ENCODE results near the gene CISD3. TPM values are rescaled to one million over a fixed set of nuclear protein-coding genes. Genes with fewer than 3 reads are reported as not detected.
A peak's percentile ranks its signal among the peaks of the same experiment; 100 is the strongest.

Gene CISD3
- total and polyA plus RNA-seq, 2 experiments from 2014 or later = 0.94 to 8.9 TPM

GRCh38 chr17:38740806-38741205 is 10.7 kb downstream of the CISD3 start:
- ATAC-seq (no peak), DNase-seq (ENCODE audit: low spot score) (no peak)
- H3F3A ChIP-seq (replicated peaks; ENCODE audit: low read depth) = 0 out of 2 replicates have a peak, but pooled peaks cover 7% of the 10 kb centered on the region
- H3K4me3 ChIP-seq = no peak overlapping the region
- peaks cover 24% of the 10 kb centered on the region for H3K4me1 ChIP-seq (ENCODE audit: insufficient read depth)
- H3K9me2 ChIP-seq (ENCODE audit: insufficient read depth) = no peaks in the 10 kb centered on the region
- Mint-ChIP-seq H3K27me3 (ENCODE audit: insufficient read depth, low read depth, poor library complexity) (peaks cover 33% of the 10 kb centered on the region), H3K27ac (0 out of 2 replicates have a peak overlapping the region, but pooled peaks have one; percentile 67), H3K9me3 (no peaks in the 10 kb centered on the region; the same call in 2 of the 3 replicates), H3K4me1 (peaks cover 50% of the 10 kb centered on the region), H3K36me3 (ENCODE audit: low read depth) (peaks cover 68% of the 10 kb centered on the region), H3K4me3 (no peak overlapping the region)
- H3K27me3 ChIP-seq (ENCODE audit: insufficient read depth) = no peaks in the 10 kb centered on the region
- H4K20me1 ChIP-seq (replicated peaks; ENCODE audit: insufficient read depth) = peaks cover 60% of the 10 kb centered on the region
- H3K79me2 ChIP-seq (replicated peaks; ENCODE audit: insufficient read depth) = peaks cover 59% of the 10 kb centered on the region
- no peak overlapping the region for H3K27ac ChIP-seq (ENCODE audit: low read depth)
- H2AFZ ChIP-seq = no peak overlapping the region
- H3K36me3 ChIP-seq (ENCODE audit: insufficient read depth) = peaks cover 5% of the 10 kb centered on the region
- no peak overlapping the region for H3K4me2 ChIP-seq
- TF ChIP-seq, protein P1, sequence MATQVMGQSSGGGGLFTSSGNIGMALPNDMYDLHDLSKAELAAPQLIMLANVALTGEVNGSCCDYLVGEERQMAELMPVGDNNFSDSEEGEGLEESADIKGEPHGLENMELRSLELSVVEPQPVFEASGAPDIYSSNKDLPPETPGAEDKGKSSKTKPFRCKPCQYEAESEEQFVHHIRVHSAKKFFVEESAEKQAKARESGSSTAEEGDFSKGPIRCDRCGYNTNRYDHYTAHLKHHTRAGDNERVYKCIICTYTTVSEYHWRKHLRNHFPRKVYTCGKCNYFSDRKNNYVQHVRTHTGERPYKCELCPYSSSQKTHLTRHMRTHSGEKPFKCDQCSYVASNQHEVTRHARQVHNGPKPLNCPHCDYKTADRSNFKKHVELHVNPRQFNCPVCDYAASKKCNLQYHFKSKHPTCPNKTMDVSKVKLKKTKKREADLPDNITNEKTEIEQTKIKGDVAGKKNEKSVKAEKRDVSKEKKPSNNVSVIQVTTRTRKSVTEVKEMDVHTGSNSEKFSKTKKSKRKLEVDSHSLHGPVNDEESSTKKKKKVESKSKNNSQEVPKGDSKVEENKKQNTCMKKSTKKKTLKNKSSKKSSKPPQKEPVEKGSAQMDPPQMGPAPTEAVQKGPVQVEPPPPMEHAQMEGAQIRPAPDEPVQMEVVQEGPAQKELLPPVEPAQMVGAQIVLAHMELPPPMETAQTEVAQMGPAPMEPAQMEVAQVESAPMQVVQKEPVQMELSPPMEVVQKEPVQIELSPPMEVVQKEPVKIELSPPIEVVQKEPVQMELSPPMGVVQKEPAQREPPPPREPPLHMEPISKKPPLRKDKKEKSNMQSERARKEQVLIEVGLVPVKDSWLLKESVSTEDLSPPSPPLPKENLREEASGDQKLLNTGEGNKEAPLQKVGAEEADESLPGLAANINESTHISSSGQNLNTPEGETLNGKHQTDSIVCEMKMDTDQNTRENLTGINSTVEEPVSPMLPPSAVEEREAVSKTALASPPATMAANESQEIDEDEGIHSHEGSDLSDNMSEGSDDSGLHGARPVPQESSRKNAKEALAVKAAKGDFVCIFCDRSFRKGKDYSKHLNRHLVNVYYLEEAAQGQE (IDR thresholded peaks at IDR 0.05; ENCODE audit: unreplicated experiment) = no peak
- no peak for TF ChIP-seq EZH2phosphoT487 (IDR thresholded peaks at IDR 0.05; ENCODE audit: unreplicated experiment)

DNA sequence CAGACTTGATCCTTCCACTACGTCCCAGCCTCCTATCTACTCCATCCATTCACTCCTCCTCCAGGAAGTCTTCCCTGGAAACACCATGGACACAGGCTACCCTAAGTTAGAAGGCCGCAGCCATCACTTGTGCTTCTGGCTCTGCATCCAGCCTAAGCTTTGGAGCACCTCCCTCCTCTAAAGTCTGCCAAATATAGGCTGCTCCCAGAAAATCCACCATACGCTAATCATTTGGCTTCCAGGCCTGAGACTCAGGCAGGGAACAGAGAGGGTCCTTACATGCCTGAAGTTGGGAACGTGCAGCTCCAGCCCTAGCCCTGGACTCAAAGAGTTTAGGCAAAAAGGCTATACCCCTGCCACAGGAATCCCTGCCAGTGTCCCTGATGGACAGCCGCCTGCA is 11.3 kb downstream of the CISD3 start:
- Mint-ChIP-seq H3K9me3 (no peaks in the 10 kb centered on the region; the same call in 2 of the 3 replicates), H3K36me3 (ENCODE audit: low read depth) (peaks cover 64% of the 10 kb centered on the region), H3K4me3 (no peak overlapping the region), H3K27me3 (ENCODE audit: insufficient read depth, low read depth, poor library complexity) (peaks cover 34% of the 10 kb centered on the region), H3K4me1 (peaks cover 57% of the 10 kb centered on the region), H3K27ac (no peak overlapping the region)
- peaks cover 5% of the 10 kb centered on the region for H3K36me3 ChIP-seq (ENCODE audit: insufficient read depth)
- 0 out of 2 replicates have a peak, but pooled peaks cover 5% of the 10 kb centered on the region for H3F3A ChIP-seq (replicated peaks; ENCODE audit: low read depth)
- H3K4me3 ChIP-seq = no peak overlapping the region
- peaks cover 31% of the 10 kb centered on the region for H3K4me1 ChIP-seq (ENCODE audit: insufficient read depth)
- no peak overlapping the region for H3K4me2 ChIP-seq
- no peak for ATAC-seq
- peaks cover 66% of the 10 kb centered on the region for H4K20me1 ChIP-seq (replicated peaks; ENCODE audit: insufficient read depth)
- no peak overlapping the region for H3K27ac ChIP-seq (ENCODE audit: low read depth)
- DNase-seq (ENCODE audit: low spot score) = no peak
- no peaks in the 10 kb centered on the region for H3K9me2 ChIP-seq (ENCODE audit: insufficient read depth)
- H3K27me3 ChIP-seq (ENCODE audit: insufficient read depth) = no peaks in the 10 kb centered on the region
- no peak overlapping the region for H2AFZ ChIP-seq
- peaks cover 66% of the 10 kb centered on the region for H3K79me2 ChIP-seq (replicated peaks; ENCODE audit: insufficient read depth)
- TF ChIP-seq CTCF (conservative IDR thresholded peaks at IDR 0.05; ENCODE audit: low read depth in 2 of 2) (no peak), ZNF331 (CRISPR knock-in tag; IDR thresholded peaks at IDR 0.05; ENCODE audit: low read depth) (no peak), JUNB (IDR thresholded peaks at IDR 0.05; ENCODE audit: unreplicated experiment) (no peak), EZH2 (IDR thresholded peaks at IDR 0.05; ENCODE audit: low read depth, unreplicated experiment) (no peak), CREB1 (CRISPR knock-in tag; IDR thresholded peaks at IDR 0.05; ENCODE audit: low read depth) (no peak), EZH2phosphoT487 (IDR thresholded peaks at IDR 0.05; ENCODE audit: unreplicated experiment) (no peak), ZNF114 (CRISPR knock-in tag; IDR thresholded peaks at IDR 0.05) (no peak), POLR2AphosphoS5 (IDR thresholded peaks at IDR 0.05; ENCODE audit: low read depth) (no peak), NANOG (IDR thresholded peaks at IDR 0.05; ENCODE audit: borderline replicate concordance) (no peak), ETS1 (IDR thresholded peaks at IDR 0.05) (no peak)
